ENCODE results near the gene DDX3X.
"Not testable (repeated sequence)": the region's sequence is repeated elsewhere in the genome, so short reads cannot be mapped to it uniquely, and the experiment has no call there.

DDX3X gene

DNA sequence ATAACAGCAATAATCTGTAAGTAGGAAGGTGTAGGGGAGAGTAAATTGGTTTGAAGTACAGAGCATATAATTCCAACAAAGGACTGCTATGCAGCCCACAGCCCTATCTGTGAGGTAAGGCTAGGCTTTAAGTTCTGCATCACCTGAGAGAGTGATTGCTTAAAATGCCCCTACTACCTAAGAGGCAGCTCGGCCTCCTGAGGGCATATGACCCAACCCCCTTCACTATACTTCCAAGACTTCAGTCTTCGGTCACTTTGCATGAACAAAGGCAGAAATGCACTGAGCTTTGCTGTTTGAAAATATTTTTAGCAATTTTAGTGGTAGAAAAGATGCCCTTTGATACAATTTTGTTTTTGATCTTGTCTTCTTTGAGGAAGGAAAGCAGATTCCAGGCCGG lies 4.9 kb upstream of the DDX3X start:
- DNase-seq (ENCODE audit: low spot score), result no peak

DNA sequence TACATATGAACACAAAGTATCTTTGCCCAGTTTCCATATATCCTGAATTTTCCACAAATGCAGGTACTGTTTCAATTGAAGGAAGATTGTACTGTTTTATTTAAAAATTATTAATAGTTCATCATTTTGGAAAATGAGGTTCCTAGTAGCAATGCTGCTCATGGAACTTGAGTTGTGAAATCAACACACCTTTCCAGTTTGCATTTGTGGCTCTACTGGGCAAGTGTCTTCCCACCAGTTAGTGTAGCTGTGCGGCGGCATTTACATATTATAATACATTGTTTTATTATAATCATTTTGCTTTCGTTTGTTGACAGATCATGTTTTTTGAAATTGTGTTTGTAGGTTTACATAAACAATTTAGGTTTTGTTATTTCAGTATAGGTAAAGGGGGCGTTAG lies 2.0 kb upstream of the DDX3X start:
- no peak for DNase-seq (ENCODE audit: low spot score)

DNA sequence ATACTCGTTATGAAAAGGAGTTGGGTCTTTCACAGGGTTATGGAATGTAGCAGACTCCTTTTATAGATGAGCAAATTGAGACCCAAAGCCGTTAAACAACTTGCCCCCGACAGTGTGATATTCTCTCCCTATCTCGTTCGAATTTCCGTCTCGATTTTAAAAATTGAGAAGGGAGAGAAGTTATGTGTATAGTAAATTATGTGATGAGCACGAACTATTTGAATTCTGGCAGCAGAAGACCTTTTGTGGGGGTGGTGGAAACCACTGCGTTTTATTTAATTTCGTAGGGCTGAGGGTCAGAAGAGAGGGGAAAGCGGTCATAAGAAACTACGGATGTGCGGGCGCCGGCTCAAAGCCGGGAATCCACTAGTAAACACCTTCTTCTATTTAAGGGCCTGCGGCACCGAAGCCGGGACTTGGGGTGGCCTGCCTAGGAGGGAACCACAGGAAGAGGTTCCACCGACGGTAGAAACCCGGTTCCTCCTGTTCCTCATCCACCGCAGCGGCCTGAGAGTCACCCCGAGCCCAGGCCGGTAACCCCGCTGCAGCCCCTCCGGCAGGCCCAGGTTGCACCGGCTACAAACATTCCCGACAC lies 1.5 kb upstream of the DDX3X start:
- DNase-seq (ENCODE audit: low spot score), result no peak

DNA sequence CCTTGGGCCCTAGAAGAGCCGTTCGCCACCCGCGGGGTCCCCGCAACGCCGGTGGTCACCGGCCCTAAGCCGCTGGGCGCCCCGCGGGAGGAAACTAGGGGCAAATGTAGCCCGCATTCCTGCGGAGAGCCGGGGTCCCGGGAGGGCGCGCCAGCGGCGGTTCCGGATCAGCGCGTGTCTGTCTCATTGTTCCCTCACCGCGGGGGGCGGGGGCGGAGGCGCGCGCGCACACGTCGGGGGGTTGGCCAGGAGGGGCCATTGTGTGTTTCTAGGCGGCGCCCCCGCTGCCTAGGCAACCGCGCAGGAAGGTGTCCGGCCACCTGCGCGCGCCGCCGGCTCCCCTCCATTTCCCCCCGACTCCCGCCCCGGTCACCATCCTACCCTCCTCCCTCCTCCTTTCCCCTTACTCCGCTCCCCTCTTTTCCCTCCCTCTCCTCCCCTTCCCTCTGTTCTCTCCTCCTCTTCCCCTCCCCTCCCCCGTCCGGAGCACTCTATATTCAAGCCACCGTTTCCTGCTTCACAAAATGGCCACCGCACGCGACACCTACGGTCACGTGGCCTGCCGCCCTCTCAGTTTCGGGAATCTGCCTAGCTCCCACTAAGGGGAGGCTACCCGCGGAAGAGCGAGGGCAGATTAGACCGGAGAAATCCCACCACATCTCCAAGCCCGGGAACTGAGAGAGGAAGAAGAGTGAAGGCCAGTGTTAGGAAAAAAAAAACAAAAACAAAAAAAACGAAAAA lies 789 bp upstream of the DDX3X start:
- peak; percentile 81 for DNase-seq (ENCODE audit: low spot score)

DNA sequence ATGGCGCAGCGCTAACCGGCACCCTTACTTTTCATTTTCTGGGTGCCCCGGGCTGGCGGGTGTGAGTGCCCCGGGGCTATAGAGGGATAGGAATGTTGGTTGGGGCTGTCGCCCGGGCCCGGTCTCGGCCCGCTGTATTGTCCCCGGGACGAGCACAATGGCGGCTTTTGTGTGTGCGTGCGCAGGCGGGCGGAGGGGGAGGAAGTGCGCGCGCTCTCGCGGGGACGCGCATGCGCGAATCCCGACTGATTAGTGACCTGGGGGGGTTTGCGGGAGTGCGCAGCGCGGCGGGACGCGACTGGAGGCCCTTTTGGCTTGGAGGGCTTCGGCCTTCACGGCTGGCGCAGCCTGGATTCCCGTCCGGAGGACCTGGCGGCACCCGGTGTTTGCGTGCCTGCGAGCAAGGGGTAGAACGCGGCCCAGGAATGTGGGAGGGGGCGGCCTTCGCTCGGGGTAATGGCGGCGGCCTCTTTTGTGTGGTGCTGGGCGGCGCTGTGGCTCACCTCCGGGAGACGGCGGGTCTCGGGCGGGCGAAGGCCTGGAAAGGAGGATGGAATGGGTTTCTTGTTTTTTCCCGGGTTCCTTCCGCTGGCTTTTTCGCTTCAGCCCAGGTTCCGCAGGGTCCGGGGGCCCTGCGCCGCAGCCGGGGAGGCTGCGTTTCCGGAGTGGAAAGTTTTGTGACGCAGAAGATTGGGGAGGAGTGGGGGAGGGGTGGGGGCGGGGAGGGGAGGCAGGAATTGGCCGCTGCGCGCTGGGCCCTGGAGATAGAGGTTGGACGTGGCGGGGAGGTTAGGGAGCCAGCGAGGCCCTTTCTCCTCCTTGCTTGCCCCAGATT lies 618 bp downstream of the DDX3X start:
- no peak for DNase-seq (ENCODE audit: low spot score)

DNA sequence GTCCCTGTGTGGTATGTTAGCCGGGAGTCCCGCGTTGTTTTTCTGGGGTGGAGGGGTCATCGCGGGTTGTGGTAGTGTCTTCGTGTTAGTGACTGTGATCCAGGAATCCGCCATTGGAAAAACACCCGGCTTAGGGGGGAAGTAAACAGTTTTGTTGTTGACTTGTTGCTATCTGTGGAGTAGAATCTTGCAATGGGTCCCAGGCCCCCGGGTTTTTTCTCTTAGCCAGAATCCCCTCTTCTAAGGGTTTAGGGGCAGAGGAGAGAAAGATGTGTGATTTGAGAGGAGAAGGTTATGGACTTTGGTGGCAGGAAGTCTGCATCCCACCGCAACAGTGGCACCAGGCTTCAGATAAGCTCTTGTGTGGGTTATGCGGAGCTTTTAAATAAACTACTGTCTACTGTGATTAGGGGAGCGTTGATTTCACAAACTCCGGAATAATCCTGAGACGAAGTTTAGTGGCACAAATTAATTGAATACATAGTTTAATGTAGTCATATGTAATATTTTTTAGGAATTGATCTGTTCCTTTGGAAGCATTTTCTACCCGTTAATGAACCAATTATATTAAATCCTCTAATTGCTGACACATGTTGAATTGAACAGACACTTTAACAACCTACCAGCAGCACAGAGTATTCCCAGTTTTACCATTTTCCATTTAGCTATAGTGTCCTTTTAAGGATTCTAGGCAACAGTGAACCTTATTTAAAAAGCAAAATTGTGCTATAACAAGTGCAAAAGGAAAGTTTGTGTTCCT lies 1.4 kb downstream of the DDX3X start:
- no peak for DNase-seq (ENCODE audit: low spot score)

DNA sequence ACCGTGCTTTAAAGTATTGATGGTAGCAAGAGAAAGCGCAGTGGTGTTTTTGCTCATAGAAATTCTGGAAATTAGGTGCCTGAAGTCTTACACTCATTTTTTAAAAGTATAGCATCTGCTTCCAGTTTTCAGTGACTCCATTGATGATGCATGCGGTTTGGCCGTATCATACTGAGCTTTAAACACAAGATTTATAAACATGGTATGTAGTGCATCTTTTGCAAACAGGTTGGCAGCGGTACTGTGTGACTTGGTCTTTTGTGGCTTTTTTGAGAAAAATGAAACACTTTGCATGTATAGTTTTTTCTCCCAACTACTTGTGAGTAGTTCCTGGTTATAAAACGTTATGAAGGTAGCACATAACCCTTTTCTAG lies 2.0 kb downstream of the DDX3X start:
- DNase-seq (ENCODE audit: low spot score), result no peak

DNA sequence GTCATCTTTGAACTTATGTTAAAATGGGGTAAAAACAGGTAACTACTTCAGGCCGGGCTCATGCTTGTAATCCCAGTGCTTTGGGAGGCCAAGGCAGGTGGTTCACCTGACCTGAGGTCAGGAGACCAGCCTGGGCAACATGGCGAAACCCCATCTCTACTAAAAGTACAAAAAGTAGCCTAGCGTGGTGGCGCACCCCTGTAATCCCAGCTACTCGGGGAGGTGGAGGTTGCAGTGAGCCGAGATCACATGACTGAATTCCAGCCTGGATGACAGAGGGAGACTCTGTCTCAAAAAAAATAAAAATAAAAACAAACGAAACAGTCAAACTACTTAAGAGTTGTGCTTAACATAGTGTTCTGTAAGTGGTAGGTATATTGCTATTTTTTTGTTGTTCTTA lies 2.5 kb downstream of the DDX3X start:
- no peak for DNase-seq (ENCODE audit: low spot score)

DNA sequence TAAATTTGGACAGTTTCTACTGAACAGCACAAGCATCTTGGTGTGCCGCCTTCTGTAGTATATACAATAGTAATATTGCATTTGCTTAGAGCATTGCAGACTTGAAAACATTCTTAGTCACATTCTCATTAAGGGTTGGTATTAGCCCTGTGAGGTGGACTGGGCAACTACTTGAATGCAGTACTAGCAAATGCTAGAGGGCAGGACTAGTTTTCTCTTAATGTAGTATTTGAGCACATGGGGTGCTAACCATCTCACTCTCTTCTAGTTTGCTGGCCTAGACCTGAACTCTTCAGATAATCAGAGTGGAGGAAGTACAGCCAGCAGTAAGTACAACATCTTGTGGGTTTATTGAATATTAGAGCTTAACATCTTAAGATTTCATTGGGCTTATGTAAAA lies 3.2 kb downstream of the DDX3X start:
- no peak for DNase-seq (ENCODE audit: low spot score)

DNA sequence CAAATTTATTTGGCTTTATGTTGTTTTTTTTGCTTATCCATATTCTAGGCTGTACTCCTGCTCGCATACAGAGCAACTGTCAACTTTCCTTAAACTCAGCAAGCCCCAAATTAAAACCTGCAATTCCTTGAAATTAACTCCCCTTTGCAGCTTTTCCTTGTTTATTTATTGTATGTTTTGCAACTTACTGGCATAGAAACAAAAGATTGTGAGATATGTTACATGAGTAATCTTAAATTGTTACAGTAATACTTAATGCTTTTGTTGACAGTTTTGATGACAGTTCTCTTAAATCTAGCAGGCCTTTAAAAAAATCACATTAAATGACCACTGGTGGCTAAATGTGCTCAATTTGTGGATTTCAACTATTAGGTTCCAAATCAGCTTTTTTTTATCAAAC lies 4.5 kb downstream of the DDX3X start:
- no peak for DNase-seq (ENCODE audit: low spot score)

DNA sequence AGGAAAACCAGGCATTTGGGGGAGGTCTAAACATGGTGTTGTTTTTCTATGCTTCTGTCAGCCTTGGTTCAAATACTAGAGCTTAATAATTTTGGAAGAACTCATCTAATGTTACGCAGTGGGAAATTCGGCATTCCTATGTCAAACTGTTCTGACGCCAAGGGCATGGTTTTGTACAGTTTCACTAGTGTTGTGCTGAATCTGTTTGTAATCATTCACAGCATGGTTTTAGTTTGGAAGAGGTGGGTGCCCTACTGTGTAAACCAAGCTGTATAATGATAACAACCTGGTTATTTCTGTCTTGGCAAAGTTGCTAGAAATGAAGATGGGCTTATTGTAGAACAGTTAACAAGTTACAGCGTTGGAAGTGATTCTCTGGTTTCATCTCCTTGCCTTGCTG lies 5.2 kb downstream of the DDX3X start:
- DNase-seq (ENCODE audit: low spot score), result no peak

DNA sequence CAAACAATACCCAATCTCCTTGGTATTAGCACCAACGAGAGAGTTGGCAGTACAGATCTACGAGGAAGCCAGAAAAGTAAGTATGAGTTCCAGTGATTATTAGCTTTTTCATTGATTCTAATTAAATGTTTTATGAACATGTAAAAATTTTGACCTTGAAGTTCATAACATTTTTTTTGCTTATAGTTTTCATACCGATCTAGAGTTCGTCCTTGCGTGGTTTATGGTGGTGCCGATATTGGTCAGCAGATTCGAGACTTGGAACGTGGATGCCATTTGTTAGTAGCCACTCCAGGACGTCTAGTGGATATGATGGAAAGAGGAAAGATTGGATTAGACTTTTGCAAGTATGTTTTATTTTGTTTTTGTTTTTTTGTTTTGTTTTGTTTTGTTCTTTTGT lies 10.1 kb downstream of the DDX3X start:
- DNase-seq (ENCODE audit: low spot score), result no peak

DNA sequence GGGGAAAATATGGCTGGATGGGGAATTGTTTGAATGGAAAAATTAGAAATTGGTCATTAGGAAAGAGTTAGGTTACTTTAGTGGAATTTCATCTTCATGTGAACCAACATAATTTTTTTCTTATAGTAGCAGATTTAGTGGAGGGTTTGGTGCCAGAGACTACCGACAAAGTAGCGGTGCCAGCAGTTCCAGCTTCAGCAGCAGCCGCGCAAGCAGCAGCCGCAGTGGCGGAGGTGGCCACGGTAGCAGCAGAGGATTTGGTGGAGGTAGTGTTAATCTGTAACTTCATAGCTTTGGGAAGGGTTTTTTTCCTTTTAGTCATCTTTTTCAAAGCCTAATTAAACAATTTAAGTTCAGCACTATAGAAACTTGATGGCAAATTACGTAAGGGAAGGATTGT lies 13.2 kb downstream of the DDX3X start:
- DNase-seq (ENCODE audit: low spot score), result no peak

DNA sequence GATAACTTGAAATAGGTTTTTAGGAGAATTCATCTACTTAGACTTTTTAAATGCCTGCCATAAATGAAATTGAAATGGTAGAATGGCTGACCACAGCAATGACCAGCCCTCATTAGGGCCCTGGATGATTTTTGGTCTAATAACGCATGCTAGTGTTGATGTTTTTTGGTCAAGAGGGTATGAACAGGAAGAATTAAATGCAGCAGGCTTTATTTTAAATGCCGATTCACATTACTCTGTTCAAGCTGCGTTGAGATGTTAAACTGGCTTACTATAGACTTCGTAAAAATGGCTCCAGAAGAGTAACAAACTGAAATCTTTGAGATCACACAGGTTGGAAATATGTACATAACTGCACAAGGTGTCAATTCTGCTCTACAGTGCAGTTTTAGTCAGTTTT lies 14.6 kb downstream of the DDX3X start:
- no peak for DNase-seq (ENCODE audit: low spot score)

DNA sequence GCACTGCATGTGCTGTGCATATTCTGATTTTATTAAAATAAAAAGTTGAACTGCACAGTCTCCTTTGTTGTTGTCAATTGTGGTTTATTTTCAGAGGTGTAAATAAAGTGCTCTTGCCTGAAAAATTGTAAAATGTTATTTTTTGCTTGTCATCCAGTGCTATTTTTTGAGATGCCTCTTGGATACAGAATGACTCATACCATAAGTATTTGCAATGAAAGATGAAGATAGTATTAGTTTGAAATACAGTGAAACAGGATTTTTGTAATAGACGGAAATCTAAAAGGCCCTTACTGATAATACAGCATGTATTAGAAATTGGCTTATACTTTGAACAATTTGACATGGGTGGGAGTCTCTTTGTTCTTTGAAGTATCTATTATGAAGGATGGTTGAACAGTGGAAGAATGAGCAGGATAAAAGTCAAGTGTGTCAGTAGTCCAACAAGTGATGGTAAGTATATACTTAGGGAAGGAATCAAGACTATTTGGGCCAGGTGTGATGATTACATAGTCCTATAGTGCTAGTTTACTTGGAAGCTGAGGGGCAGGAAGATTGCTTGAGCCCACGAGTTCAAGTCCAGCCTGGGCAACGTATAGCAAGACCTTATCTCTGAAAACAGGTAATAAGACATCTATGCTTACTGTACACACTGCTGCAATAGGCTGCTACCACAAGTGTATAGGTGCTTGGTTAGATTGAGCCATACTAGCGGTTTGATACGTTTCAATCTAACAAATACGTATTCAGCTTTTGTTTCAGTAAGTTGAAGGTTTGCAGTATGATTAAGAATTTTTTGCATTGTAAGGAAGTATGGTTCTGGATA lies 16.4 kb downstream of the DDX3X start:
- no peak for DNase-seq (ENCODE audit: low spot score)

DNA sequence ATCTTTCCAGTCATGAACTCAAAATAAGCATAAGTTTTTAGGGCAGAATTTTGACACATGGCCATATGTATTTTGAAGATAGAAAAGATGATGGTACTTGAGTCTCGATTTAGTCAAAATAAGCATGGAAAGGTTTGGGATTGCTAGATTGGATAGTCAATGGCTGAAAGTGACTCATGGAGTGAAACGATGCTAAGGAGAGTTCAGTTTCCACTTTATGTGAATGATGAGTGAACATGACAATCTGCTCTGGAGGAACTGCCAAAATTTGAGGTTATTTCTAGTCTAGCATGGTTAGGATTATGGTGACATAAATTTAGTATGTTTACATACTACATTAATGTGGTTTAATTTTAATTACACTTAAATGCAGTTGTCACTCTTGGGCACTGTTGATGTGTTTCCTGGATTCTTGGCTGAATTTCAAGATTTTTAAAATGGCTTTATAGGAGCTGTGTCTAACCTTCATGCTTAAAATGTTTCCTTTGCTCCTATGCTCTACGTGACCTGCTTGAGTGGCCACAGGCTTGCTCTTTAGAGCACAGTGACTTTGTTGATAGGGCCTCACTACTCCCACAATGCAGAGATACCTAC lies 17.1 kb downstream of the DDX3X start:
- no peak for DNase-seq (ENCODE audit: low spot score)

DNA sequence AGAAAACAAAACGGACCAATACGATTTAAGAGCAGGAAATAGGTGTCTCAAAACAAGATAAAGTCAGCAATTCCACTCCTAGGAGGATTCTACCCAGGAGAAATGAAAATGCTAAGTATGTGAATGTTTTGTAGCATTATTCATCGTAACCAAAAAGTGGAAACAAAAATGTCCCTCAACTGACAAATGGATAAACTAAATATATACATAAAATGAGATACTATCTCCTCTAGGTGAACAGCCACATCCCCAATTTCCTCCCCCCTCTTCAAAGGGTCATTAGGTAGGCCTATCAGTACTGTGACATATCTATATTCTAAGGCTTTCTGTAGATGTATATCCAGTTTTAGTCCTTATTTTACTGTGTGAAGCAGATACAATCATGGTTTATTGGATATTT lies 18.0 kb downstream of the DDX3X start:
- DNase-seq (ENCODE audit: low spot score), result no peak

DNA sequence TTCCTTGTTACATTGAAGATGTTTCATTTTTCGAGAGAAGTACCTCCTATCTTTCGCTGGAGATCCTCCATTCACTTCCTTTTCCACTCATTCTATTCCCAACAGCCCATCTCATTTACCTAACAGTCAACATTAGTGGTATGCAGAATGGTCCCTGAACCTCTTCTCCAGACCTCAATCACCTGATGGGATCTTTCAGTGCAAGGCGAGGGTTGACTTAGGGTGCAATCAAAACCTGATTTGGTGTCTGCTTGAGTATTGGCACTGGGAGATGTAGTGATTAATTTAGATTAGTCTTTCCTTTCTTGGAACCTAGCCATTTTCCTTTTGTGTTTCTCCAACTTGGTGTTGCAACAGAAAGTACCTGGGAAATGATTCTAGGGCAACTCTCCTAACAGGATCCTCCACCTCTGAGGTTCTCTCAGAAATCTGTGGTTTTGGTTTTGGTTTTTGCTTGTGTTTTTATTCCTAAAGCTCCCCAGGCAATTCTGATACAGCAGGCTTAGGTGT lies 18.4 kb downstream of the DDX3X start:
- DNase-seq (ENCODE audit: low spot score), result no peak

DNA sequence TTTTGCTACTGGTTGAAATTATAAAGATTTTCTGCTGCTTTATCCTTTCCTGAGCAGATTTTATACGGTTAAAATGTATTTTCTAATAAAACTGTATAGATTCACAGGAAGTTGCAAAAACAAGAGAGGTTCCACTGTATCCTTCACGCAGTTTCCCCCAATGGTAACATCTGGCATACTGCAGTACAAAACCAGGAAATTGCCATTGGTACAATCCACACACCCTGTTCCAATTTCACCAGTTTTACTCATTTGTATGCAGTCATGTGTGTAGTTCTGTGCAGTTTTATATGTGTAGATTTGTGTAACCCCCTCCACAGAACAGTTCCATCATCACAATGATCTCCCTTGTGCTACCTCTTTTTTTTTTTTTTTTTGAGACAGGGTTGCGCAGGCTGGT lies 20.0 kb downstream of the DDX3X start:
- DNase-seq (ENCODE audit: low spot score), result no peak

DNA sequence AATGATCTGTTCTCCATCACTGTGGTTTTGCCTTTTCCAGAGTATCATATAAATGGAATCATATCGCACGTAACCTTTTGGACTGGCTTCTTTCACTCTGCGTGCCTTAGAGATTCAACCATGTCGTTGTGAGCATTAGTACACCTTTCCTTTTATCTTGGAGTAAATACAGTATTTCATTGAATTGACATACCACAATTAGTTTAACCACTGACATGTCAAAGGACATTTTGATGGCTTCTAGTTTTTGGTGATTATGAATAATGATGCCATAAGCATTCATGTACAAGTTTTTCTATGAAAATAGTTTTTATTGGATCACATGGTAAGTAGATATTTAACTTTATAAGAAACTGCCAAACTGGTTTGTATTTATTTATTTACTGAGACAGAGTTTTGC lies 35.2 kb downstream of the DDX3X start:
- DNase-seq (ENCODE audit: low spot score), result no peak

DNA sequence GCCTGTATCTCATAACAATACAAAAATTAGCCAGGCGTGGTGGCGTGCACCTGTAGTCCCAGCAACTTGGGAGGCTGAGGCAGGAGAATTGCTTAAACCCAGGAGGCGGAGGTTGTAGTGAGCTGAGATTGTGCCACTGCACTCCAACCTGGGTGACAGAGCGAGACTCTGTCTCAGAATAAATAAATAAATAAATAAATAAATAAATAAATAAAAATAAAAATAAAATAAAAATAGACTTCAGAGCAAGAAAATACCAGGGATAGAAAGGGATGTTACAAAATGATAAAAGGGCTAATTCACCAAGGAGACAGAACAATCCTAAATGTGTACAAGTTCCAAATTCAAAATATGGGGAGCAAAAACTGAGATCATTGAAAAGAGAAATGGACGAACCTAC lies 37.6 kb downstream of the DDX3X start:
- DNase-seq (ENCODE audit: low spot score), result not testable (repeated sequence)
